ENCODE results near the gene RNF123.

The RNF123 gene

GRCh38 chr3:49756036-49756435 is 66.7 kb downstream of the RNF123 start:
- DNase-seq: no peak

DNA sequence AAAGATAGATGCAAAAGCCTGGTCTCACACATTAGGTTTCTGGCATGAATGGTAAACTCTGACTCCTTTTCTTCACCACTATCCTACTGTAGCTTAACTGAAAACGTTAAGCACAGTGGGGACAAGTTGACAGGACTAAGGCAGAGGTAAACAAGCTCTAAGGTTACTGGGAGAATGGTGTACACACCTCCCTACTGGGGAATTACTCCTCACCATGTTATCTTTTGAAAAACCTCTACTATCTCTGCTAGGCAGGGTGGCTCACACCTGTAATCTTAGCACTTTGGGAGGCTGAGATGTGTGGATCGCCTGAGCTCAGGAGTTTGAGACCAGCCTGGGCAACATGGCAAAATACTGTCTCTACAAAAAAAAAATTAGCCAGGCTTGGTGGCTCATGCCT is 67.8 kb downstream of the RNF123 start:
- DNase-seq: no peak

GRCh38 chr3:49759226-49759625 is 69.9 kb downstream of the RNF123 start:
- no peak for DNase-seq

- DNase-seq: no peak
Observed at GRCh38 chr3:49761661-49762060, 72.3 kb downstream of the RNF123 start.

GRCh38 chr3:49763981-49764380 is 74.6 kb downstream of the RNF123 start:
- no peak for DNase-seq

GRCh38 chr3:49769286-49769915 is 80.0 kb downstream of the RNF123 start:
- no peak for DNase-seq

DNA sequence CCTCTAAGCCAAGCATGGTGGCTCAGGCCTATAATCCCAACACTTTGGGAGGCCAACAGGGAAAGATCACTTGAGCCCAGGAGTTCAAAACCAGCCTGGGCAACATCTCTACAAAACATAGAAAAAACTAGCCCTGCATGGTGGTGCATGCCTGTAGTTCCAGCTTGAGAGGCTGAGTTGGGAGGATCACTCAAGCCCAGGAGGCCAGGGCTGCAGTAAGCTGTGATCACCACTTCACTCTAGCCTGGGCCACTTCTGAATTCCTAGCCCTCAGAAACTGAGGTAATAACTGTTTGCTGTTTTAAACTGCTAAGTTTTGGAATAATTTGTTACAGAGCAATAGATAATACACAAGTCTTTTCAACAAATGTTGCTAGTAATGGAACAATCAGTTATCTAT is 80.6 kb downstream of the RNF123 start:
- DNase-seq: no peak
